Fibroblast of lung (primary cell): ENCODE results near the gene PCDHGA1.

Source experiments
- EZH2 ChIP-seq: IDR thresholded peaks from 2 replicates; pipeline ENCODE4 v1.5.1; 2012; ENCODE audit warnings: low read length, control low read depth, mild to moderate bottlenecking; ENCODE audit errors: missing control alignments
- TF ChIP-seq, protein P1 (sequence below), 2 donors: IDR thresholded peaks in 1 of 2; conservative IDR thresholded peaks in 1 of 2; 1 replicate in 1 of 2; 2 replicates in 1 of 2; pipeline ENCODE4 v1.5.1; 2011 to 2012; ENCODE audit warnings: low read length in 2 of 2, control low read depth in 1 of 2, inconsistent platforms in 1 of 2, low read depth in 1 of 2, mild to moderate bottlenecking in 1 of 2

DNA sequence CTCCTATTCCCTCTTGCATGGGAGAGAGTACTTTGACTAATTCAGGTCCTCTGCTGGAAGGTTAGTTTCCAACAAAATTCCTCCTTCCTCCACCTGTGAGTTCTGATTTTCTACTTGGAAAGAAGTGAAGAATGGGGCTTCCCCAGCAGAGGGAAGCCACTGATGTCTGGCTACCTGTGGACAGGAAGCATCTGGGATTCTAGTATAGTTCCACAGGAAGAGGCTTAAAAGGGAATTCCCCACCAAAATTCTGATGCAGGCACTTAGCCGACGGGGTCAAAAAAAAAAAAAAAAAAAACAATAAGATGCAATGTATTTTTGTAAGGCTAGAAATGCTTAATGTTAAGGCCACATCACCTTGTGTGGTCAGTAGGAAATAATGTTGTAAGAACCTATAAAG is 192.0 kb downstream of the PCDHGA1 start:
- TF ChIP-seq, protein P1, sequence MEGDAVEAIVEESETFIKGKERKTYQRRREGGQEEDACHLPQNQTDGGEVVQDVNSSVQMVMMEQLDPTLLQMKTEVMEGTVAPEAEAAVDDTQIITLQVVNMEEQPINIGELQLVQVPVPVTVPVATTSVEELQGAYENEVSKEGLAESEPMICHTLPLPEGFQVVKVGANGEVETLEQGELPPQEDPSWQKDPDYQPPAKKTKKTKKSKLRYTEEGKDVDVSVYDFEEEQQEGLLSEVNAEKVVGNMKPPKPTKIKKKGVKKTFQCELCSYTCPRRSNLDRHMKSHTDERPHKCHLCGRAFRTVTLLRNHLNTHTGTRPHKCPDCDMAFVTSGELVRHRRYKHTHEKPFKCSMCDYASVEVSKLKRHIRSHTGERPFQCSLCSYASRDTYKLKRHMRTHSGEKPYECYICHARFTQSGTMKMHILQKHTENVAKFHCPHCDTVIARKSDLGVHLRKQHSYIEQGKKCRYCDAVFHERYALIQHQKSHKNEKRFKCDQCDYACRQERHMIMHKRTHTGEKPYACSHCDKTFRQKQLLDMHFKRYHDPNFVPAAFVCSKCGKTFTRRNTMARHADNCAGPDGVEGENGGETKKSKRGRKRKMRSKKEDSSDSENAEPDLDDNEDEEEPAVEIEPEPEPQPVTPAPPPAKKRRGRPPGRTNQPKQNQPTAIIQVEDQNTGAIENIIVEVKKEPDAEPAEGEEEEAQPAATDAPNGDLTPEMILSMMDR (conservative IDR thresholded peaks at IDR 0.05 in 1 of 2, IDR thresholded peaks at IDR 0.05 in 1 of 2; ENCODE audit: low read depth in 1 of 2, low read length in 2 of 2) = no peak
- no peak for TF ChIP-seq EZH2
